Rectal smooth muscle tissue (tissue), 1 donor: ENCODE results near the gene RASSF7.

Experiments
- H3K27ac ChIP-seq: one replicate; pipeline ENCODE4 v1.7.0; 2013; ENCODE audit warnings: low read depth, low read length, inconsistent platforms
- H3K27me3 ChIP-seq: one replicate; pipeline ENCODE4 v1.7.0; 2013; ENCODE audit warnings: low read length; ENCODE audit not compliant: control insufficient read depth, insufficient read depth
- H3K36me3 ChIP-seq: one replicate; pipeline ENCODE4 v1.7.0; 2013; ENCODE audit warnings: low read length; ENCODE audit not compliant: control insufficient read depth, insufficient read depth
- H3K4me1 ChIP-seq: one replicate; pipeline ENCODE4 v1.7.0; 2013; ENCODE audit warnings: low read length; ENCODE audit not compliant: control insufficient read depth, insufficient read depth
- H3K4me3 ChIP-seq: one replicate; pipeline ENCODE4 v1.7.0; 2013; ENCODE audit warnings: low read length
- H3K9ac ChIP-seq: one replicate; pipeline ENCODE4 v1.7.0; 2013; ENCODE audit warnings: low read length

The RASSF7 gene

DNA sequence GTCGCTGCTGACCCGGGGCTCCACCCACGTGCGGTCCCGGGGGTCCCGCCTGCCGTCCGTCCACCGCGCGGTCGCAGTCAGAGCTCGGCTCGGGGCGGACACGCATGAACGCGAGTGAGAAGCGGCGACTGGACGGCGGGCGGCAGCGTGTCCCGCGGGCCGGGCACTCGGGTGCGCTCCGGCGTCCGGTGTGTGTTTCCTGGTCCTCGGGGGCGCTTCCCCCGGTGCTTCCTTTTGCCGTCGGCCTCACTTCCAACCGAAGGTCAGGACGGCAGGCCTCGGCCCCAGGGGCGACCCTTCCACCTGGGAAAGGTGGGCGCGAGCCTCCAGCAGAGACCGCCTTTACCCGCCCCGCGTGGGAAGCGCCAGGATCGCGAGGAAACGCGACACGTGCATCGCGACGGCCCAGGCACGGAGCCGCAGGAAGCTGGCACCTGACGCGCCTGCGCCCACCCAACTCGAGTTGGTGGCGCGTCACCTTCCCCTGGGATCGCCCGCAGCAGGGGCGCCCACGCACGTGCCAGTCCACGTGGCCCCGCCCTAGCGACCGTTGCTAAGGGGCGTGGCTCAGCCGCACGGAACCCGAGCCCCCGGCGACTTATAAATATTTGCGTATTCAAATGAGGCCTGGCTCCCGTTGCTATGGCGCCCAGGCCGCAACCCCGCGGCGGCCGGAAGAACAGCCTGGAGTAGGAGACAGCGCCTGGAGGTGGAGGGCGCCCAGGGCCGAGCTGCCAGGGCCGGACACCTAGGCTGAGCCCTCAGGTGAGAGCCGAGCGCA is 23.7 kb upstream of the RASSF7 start, which contains the start of gene LRRC56:
TSS of gene LRRC56 (plus strand) at position 687 of the 781 bp plus-strand sequence. CDS start 3,158 bp downstream, outside the sequence.
- Histone ChIP-seq H3K4me1 (peaks cover 7% of the 10 kb centered on the region), H3K27me3 (peaks cover 4% of the 10 kb centered on the region), H3K9ac (peak within 1 kb of the TSS; percentile 17), H3K4me3 (peak within 1 kb of the TSS; percentile 55), H3K36me3 (peaks cover 12% of the 10 kb centered on the region), H3K27ac (no peak within 1 kb of the TSS)

DNA sequence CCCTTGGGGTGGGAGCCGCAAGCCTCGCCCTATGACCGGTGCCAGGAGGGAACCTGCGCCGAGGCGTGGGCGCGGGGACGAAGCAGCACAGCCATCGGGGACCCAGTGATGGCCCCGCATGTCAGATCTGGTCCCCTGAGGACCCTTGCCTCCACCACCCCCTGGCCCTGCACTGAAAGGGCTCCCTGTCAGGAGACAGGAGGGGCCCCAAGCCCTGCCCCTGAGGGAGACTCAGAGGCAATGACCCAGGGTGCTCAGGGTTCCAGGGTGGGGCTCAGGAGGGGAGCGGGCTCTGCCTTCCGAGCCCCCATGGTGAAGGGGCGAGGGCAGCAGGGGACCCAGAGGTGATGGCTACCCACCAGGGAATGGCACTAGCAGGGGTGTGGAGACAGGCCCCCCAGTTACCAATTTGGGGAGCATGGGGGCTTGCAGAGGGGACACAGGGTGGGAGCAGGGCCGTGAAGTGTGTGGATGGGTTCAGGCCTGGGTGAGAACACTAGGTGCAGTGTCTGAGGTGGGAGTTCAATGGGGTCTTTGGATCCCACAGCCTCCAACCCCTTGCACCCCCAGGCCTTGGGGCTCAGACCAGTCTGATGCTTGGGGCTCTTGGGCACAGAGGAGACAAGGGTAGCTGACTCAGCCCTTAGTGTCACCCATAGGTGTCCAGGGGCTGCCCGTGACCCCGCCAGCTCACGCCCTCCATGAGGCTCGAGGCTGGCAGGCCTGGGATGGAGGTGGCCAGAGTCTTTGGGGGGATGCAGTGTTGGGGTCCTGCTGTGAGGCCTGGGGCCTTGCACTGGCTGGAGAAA is 22.9 kb upstream of the RASSF7 start:
- Histone ChIP-seq H3K27ac (no peak overlapping the region), H3K4me3 (peak overlapping the region; percentile 55), H3K36me3 (peaks cover 5% of the 10 kb centered on the region), H3K9ac (no peak overlapping the region), H3K27me3 (peaks cover 4% of the 10 kb centered on the region), H3K4me1 (peaks cover 7% of the 10 kb centered on the region)

- H3K4me1 ChIP-seq: peaks cover 7% of the 10 kb centered on the region
- H3K9ac ChIP-seq: no peak overlapping the region
- H3K27me3 ChIP-seq: peaks cover 4% of the 10 kb centered on the region
- no peak overlapping the region for H3K27ac ChIP-seq
- H3K4me3 ChIP-seq: no peak overlapping the region
- H3K36me3 ChIP-seq: peaks cover under 1% of the 10 kb centered on the region
These were observed 22.2 kb upstream of the RASSF7 start for GRCh38 chr11:538431-539051.

GRCh38 chr11:539971-540481 is 20.7 kb upstream of the RASSF7 start:
- Histone ChIP-seq H3K4me1 (no peaks in the 10 kb centered on the region), H3K9ac (no peak overlapping the region), H3K4me3 (no peak overlapping the region), H3K36me3 (no peaks in the 10 kb centered on the region), H3K27me3 (peaks cover 4% of the 10 kb centered on the region), H3K27ac (no peak overlapping the region)

DNA sequence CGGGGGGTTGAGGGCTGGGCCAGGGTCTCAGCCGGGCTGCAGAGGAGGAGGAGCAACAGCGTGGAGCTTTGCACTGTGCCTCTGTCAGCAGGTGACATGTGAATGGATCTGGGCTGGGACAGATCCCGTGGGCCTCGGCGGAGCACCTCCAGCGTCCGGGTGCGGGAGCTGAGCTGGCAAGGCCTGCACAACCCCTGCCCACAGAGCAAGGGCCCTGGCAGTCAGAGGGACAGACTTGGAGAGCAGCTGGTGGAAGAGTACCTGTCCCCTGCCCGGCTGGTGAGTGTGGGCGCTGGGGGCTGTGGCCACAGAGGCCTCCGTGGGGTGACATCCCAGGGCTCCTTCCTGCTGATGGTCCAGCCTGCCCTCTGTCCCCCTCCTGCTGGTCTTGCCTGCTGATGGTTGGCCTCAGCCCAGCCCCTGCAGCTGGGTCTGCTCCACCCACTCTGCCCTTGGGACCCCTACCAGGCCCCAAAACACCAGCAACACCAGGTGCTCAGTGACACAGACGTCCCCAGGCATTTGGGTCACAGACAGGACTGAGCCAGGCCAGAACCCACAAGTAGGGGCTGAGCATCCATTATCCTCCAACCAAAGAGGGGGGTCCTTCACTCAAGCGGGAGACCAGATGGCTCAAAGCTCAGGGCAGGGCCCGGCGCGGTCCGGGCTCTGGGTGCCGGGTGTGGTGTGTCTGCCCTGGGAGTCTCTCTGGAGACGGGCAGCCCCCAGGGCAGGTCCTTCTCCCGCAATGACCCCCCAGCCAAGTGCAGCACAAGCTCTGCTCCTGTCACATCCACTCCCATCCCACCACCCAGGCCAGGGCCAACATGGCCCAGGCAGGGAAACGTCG is 20.0 kb upstream of the RASSF7 start:
- no peaks in the 10 kb centered on the region for H3K36me3 ChIP-seq
- no peak overlapping the region for H3K4me3 ChIP-seq

DNA sequence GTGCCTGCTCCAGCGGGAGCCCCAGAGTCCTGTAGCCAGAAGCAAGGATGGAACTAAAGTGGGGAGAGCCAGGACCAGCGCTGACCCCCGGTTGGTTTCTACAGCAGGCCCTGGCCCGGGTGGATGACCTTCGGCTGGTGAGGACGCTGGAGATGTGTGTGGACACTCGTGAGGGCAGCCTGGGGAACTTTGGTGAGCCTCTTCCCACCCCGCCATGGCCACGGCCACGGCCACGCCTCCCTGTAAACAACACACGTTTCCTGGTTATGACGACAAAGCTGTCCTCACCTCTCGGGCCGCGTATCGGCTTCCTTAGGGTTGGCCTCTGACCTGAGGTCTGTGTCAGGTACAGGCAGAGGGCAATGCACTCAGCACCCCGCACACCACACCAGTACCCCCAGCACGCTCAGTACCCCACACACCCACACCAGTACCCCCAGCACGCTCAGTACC is 19.3 kb upstream of the RASSF7 start:
- H3K4me3 ChIP-seq: no peak overlapping the region
- no peaks in the 10 kb centered on the region for H3K36me3 ChIP-seq
- H3K27ac ChIP-seq: no peak overlapping the region
- peaks cover 4% of the 10 kb centered on the region for H3K27me3 ChIP-seq
- no peaks in the 10 kb centered on the region for H3K4me1 ChIP-seq
- H3K9ac ChIP-seq: no peak overlapping the region

More for the DNA sequence above, 20.0 kb upstream of the RASSF7 start:
- H3K27ac ChIP-seq: no peak overlapping the region
- no peaks in the 10 kb centered on the region for H3K4me1 ChIP-seq
- H3K27me3 ChIP-seq: peaks cover 4% of the 10 kb centered on the region
- H3K9ac ChIP-seq: no peak overlapping the region

- H3K4me1 ChIP-seq: no peaks in the 10 kb centered on the region
- no peaks in the 10 kb centered on the region for H3K27me3 ChIP-seq
- no peak overlapping the region for H3K27ac ChIP-seq
- H3K9ac ChIP-seq: no peak overlapping the region
- no peak overlapping the region for H3K4me3 ChIP-seq
- H3K36me3 ChIP-seq: no peaks in the 10 kb centered on the region
These were observed 16.0 kb upstream of the RASSF7 start for GRCh38 chr11:544817-545166.

DNA sequence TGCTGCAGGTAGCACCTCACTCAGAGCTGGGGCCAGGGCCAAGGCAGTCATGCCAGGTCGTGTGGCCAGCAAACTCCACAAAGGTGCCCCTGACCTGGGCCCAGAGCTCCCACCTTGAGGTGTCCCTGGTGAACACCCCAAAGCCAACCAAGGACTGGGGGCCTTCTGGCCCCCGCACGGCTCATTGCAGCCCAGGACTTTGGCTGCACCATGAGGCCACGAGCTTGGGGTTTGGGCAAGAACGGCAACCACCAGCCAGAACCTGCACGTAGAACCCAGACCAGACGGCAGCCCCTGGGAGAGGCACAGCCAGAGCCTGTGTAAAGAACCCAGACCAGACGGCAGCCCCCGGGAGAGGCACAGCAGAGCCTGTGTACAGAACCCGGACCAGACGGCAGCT is 15.6 kb upstream of the RASSF7 start:
- Histone ChIP-seq H3K27me3 (no peaks in the 10 kb centered on the region), H3K36me3 (no peaks in the 10 kb centered on the region), H3K4me3 (no peak overlapping the region), H3K4me1 (no peaks in the 10 kb centered on the region), H3K9ac (no peak overlapping the region), H3K27ac (no peak overlapping the region)

- no peak overlapping the region for H3K9ac ChIP-seq
- no peaks in the 10 kb centered on the region for H3K4me1 ChIP-seq
- H3K27ac ChIP-seq: no peak overlapping the region
- peaks cover 15% of the 10 kb centered on the region for H3K27me3 ChIP-seq
- H3K36me3 ChIP-seq: no peaks in the 10 kb centered on the region
- H3K4me3 ChIP-seq: no peak overlapping the region
These were observed 11.8 kb upstream of the RASSF7 start for GRCh38 chr11:548700-549603.

DNA sequence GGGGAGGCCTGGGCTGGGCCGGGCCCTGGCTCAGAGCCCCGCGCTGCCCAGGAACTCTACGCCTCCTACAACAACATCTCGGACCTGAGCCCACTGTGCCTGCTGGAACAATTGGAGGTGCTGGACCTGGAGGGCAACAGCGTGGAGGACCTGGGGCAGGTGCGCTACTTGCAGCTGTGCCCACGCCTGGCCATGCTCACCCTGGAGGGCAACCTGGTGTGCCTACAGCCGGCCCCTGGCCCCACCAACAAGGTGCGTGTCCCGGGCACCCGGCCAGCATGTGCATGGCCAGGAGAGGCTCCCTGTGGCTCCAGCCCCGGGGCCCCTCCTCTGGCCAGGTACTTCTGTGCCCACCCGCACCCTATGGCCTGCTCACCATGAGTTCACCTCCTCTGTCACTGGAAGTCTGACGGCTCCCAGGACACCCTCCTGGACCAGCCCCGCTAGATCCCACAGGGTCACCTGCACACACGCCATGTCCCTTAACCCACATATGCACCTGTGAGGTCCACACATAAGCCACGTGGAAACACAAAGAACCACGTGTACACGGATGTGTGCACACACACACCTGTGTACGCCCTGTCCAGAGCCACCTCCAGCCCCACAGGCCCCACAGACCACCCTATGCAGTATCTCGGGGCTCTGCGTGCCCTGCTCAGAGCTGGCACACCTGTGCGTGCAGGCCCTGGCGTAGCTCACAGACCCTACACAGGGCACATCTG is 10.6 kb upstream of the RASSF7 start:
- H3K27ac ChIP-seq: no peak overlapping the region
- no peaks in the 10 kb centered on the region for H3K36me3 ChIP-seq
- no peak overlapping the region for H3K4me3 ChIP-seq
- H3K4me1 ChIP-seq: no peaks in the 10 kb centered on the region
- peaks cover 21% of the 10 kb centered on the region for H3K27me3 ChIP-seq
- no peak overlapping the region for H3K9ac ChIP-seq
